ENCODE measurements around the gene BSPRY.
A peak's percentile ranks its signal among the peaks of the same experiment; 100 is the strongest.
"Not testable (repeated sequence)": the region's sequence is repeated elsewhere in the genome, so short reads cannot be mapped to it uniquely, and the experiment has no call there.

BSPRY gene

DNA sequence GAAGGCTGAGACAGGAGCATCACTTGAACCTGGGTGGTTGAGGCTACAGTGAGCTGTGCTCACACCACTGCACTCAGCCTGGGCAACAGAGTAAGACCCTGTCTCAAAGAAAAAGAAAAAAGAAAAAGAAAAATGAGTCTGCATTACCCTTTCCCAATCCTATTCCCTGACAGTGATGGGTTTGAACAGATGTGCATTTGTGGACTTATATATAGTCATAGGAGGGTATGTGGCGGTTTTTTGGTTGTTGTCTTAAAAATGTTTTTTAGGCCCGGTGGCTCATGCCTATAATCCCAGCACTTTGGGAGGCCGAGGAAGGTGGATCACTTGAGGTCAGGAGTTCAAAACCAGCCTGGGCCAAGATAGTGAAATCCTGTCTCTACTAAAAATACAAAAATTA is 14.0 kb downstream of the BSPRY start:
- no peaks in the 10 kb centered on the region for H3K9me2 ChIP-seq (replicated peaks; ENCODE audit: low read depth, low read length)
- H3K79me2 ChIP-seq (ENCODE audit: insufficient read depth, low read length): no peaks in the 10 kb centered on the region
- no peaks in the 10 kb centered on the region for H3K9me3 ChIP-seq (ENCODE audit: insufficient read depth, low read depth, low read length)
- no peak overlapping the region for H3K9ac ChIP-seq (ENCODE audit: low read depth, low read length, poor library complexity, severe bottlenecking)
- no peak overlapping the region for H2AFZ ChIP-seq (ENCODE audit: low read length)
- H3F3A ChIP-seq (ENCODE audit: low read depth): no peaks in the 10 kb centered on the region
- H3K27me3 ChIP-seq (ENCODE audit: insufficient read depth, low read length, poor library complexity, severe bottlenecking): no peaks in the 10 kb centered on the region
- no peaks in the 10 kb centered on the region for H4K20me1 ChIP-seq (ENCODE audit: insufficient read depth, low read length, poor library complexity, severe bottlenecking)
- no peaks in the 10 kb centered on the region for H3K36me3 ChIP-seq (ENCODE audit: insufficient read depth, low read length)
- TF ChIP-seq, protein P1, sequence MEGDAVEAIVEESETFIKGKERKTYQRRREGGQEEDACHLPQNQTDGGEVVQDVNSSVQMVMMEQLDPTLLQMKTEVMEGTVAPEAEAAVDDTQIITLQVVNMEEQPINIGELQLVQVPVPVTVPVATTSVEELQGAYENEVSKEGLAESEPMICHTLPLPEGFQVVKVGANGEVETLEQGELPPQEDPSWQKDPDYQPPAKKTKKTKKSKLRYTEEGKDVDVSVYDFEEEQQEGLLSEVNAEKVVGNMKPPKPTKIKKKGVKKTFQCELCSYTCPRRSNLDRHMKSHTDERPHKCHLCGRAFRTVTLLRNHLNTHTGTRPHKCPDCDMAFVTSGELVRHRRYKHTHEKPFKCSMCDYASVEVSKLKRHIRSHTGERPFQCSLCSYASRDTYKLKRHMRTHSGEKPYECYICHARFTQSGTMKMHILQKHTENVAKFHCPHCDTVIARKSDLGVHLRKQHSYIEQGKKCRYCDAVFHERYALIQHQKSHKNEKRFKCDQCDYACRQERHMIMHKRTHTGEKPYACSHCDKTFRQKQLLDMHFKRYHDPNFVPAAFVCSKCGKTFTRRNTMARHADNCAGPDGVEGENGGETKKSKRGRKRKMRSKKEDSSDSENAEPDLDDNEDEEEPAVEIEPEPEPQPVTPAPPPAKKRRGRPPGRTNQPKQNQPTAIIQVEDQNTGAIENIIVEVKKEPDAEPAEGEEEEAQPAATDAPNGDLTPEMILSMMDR (conservative IDR thresholded peaks at IDR 0.05; ENCODE audit: low read length): no peak
- no peak for TF ChIP-seq EZH2phosphoT487 (IDR thresholded peaks at IDR 0.05; ENCODE audit: borderline replicate concordance)
- H3K4me3 ChIP-seq (ENCODE audit: low read length, poor library complexity, severe bottlenecking): no peak overlapping the region
- H3K4me1 ChIP-seq (ENCODE audit: insufficient read depth, low read length, poor library complexity, severe bottlenecking): no peaks in the 10 kb centered on the region
- H3K4me2 ChIP-seq (ENCODE audit: low read depth, low read length, poor library complexity, severe bottlenecking): no peak overlapping the region

DNA sequence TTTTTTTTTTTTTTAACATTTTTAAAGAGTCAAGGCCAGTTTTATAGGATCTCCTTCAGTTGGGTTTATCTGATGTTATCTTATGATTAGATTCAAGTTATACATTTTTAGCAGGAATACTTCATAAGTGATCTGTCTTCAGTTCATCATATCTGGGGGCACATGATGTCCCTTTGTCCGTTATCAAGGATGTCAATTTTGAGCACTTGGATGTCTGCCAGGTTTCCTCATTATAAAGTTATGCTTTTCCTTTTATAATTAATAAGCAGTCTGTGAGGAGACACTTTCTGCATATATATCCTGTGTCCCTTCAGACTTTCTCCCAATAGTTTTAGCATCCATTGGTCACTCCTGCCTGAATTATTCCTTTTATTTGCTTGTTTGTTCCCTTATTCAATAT is 15.6 kb downstream of the BSPRY start:
- no peak overlapping the region for H3K4me2 ChIP-seq (ENCODE audit: low read depth, low read length, poor library complexity, severe bottlenecking)
- no peaks in the 10 kb centered on the region for H3K36me3 ChIP-seq (ENCODE audit: insufficient read depth, low read length)
- H3K4me3 ChIP-seq (ENCODE audit: low read length, poor library complexity, severe bottlenecking): no peak overlapping the region
- no peak overlapping the region; the same call in 1 of the 2 replicates for H2AFZ ChIP-seq (ENCODE audit: low read length)
- no peak overlapping the region for H3K9ac ChIP-seq (ENCODE audit: low read depth, low read length, poor library complexity, severe bottlenecking)
- no peaks in the 10 kb centered on the region for H3K9me3 ChIP-seq (ENCODE audit: insufficient read depth, low read depth, low read length)
- no peaks in the 10 kb centered on the region for H3K4me1 ChIP-seq (ENCODE audit: insufficient read depth, low read length, poor library complexity, severe bottlenecking)
- TF ChIP-seq, protein P1 (conservative IDR thresholded peaks at IDR 0.05; ENCODE audit: low read length): no peak
- no peak for TF ChIP-seq EZH2phosphoT487 (IDR thresholded peaks at IDR 0.05; ENCODE audit: borderline replicate concordance)
- no peaks in the 10 kb centered on the region for H3K9me2 ChIP-seq (replicated peaks; ENCODE audit: low read depth, low read length)
- H4K20me1 ChIP-seq (ENCODE audit: insufficient read depth, low read length, poor library complexity, severe bottlenecking): no peaks in the 10 kb centered on the region
- no peaks in the 10 kb centered on the region for H3F3A ChIP-seq (ENCODE audit: low read depth)
- no peaks in the 10 kb centered on the region for H3K27me3 ChIP-seq (ENCODE audit: insufficient read depth, low read length, poor library complexity, severe bottlenecking)
- no peaks in the 10 kb centered on the region for H3K79me2 ChIP-seq (ENCODE audit: insufficient read depth, low read length)

DNA sequence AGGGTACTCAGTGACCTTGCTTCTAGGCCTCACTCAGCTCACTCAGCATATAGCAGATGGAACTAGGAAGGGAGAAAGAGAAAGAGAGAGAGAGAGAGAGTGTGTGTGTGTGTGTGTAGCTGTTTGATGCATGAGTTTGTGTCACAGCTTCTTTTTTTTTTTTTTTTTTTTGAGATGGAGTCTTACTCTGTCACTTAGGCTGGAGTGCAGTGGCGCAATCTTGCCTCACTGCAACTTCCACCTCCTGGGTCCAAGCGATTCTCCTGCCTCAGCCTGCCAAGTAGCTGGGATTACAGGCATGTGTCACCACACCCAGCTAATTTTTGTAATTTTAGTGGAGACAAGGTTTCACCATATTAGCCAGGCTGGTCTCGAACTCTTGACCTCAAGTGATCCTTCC is 16.3 kb downstream of the BSPRY start:
- not testable (repeated sequence) for H3K9me3 ChIP-seq (ENCODE audit: insufficient read depth, low read depth, low read length); H3F3A ChIP-seq (ENCODE audit: low read depth); H3K4me1 ChIP-seq (ENCODE audit: insufficient read depth, low read length, poor library complexity, severe bottlenecking); H3K36me3 ChIP-seq (ENCODE audit: insufficient read depth, low read length); H3K79me2 ChIP-seq (ENCODE audit: insufficient read depth, low read length); H3K4me2 ChIP-seq (ENCODE audit: low read depth, low read length, poor library complexity, severe bottlenecking); H3K27me3 ChIP-seq (ENCODE audit: insufficient read depth, low read length, poor library complexity, severe bottlenecking); H4K20me1 ChIP-seq (ENCODE audit: insufficient read depth, low read length, poor library complexity, severe bottlenecking); H3K4me3 ChIP-seq (ENCODE audit: low read length, poor library complexity, severe bottlenecking); H3K9ac ChIP-seq (ENCODE audit: low read depth, low read length, poor library complexity, severe bottlenecking); H3K9me2 ChIP-seq (replicated peaks; ENCODE audit: low read depth, low read length)
- H2AFZ ChIP-seq (ENCODE audit: low read length): peak overlapping the region; percentile 43; the same call in 1 of the 2 replicates

DNA sequence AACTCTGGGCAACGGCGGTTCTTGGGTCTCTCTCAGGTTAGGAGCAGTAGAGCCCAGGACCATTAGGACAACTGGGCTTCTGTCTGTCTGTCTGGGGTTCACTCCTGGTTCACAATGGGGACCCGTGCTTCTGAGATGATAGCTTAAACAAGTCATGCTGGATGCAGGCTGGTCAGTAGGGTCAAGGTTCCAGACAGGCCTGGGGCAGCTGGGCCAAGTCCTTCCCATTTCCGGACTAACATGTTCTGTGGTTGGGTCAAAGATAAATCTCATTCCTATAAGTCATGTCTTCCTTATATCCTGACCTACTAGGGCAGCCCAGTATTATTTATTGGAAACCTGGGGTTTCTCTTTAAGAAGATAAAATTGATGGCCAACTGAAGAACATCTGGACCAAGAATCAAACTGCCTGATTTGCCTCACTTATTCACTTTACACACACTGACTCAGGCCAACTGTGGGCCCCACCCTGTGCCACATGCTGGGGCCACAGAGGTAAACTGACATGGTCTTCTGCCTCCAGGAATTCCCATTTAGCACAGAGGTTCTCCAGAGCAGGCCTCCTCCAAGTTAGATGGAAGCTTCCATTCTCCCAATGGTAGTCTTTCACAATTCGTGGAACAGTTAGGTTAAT is 19.1 kb downstream of the BSPRY start:
- no peak for TF ChIP-seq EZH2phosphoT487 (IDR thresholded peaks at IDR 0.05; ENCODE audit: borderline replicate concordance)
- TF ChIP-seq, protein P1 (conservative IDR thresholded peaks at IDR 0.05; ENCODE audit: low read length): no peak

More for the DNA sequence above, 19.1 kb downstream of the BSPRY start:
- no peak overlapping the region for H3K4me3 ChIP-seq (ENCODE audit: low read length, poor library complexity, severe bottlenecking)
- no peak overlapping the region for H2AFZ ChIP-seq (ENCODE audit: low read length)
- H3K79me2 ChIP-seq (ENCODE audit: insufficient read depth, low read length): no peaks in the 10 kb centered on the region
- H3F3A ChIP-seq (ENCODE audit: low read depth): no peaks in the 10 kb centered on the region
- H3K9me3 ChIP-seq (ENCODE audit: insufficient read depth, low read depth, low read length): no peaks in the 10 kb centered on the region
- no peaks in the 10 kb centered on the region for H3K4me1 ChIP-seq (ENCODE audit: insufficient read depth, low read length, poor library complexity, severe bottlenecking)
- no peaks in the 10 kb centered on the region for H3K27me3 ChIP-seq (ENCODE audit: insufficient read depth, low read length, poor library complexity, severe bottlenecking)
- H3K9ac ChIP-seq (ENCODE audit: low read depth, low read length, poor library complexity, severe bottlenecking): no peak overlapping the region
- no peaks in the 10 kb centered on the region for H4K20me1 ChIP-seq (ENCODE audit: insufficient read depth, low read length, poor library complexity, severe bottlenecking)
- no peak overlapping the region for H3K4me2 ChIP-seq (ENCODE audit: low read depth, low read length, poor library complexity, severe bottlenecking)
- H3K36me3 ChIP-seq (ENCODE audit: insufficient read depth, low read length): no peaks in the 10 kb centered on the region
- no peaks in the 10 kb centered on the region for H3K9me2 ChIP-seq (replicated peaks; ENCODE audit: low read depth, low read length)

All from Loucy (cell line).